ENCODE data around the gene RUFY1. TPM values are rescaled to one million over a fixed set of nuclear protein-coding genes. Genes with fewer than 3 reads are reported as not detected.
A peak's percentile ranks its signal among the peaks of the same experiment; 100 is the strongest.
"Not testable (repeated sequence)": the region's sequence is repeated elsewhere in the genome, so short reads cannot be mapped to it uniquely, and the experiment has no call there.

The RUFY1 gene, protein sequence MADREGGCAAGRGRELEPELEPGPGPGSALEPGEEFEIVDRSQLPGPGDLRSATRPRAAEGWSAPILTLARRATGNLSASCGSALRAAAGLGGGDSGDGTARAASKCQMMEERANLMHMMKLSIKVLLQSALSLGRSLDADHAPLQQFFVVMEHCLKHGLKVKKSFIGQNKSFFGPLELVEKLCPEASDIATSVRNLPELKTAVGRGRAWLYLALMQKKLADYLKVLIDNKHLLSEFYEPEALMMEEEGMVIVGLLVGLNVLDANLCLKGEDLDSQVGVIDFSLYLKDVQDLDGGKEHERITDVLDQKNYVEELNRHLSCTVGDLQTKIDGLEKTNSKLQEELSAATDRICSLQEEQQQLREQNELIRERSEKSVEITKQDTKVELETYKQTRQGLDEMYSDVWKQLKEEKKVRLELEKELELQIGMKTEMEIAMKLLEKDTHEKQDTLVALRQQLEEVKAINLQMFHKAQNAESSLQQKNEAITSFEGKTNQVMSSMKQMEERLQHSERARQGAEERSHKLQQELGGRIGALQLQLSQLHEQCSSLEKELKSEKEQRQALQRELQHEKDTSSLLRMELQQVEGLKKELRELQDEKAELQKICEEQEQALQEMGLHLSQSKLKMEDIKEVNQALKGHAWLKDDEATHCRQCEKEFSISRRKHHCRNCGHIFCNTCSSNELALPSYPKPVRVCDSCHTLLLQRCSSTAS
- total RNA-seq (2021; fragmentation: NEBNext Ultra II Directional; extraction: Animal tissue kit (Norgen Biotek cat#: 25700)): 10 to 100 TPM; 34.3 to 37.2 (median 36.0) TPM
- long read RNA-seq, transcript RUFY1-204 (17 exons, 2,642 nt): major isoform, 10 of 36 reads
- long read RNA-seq, partial matches to known transcripts: 16 of 36 reads
- long read RNA-seq, other reads (novel, unspliced or antisense): 3 of 36 reads

- H3K9me3 Mint-ChIP-seq: no peaks in the 10 kb centered on the region
- H3K4me1 Mint-ChIP-seq (ENCODE audit: low read depth): peaks cover 37% of the 10 kb centered on the region
- H3K27me3 Mint-ChIP-seq (ENCODE audit: insufficient read depth): peaks cover 5% of the 10 kb centered on the region; the same call in 1 of the 2 replicates
- peak; percentile 66 for DNase-seq
- H3K36me3 Mint-ChIP-seq (ENCODE audit: low read depth): peaks cover 7% of the 10 kb centered on the region
- TF ChIP-seq, protein P1, sequence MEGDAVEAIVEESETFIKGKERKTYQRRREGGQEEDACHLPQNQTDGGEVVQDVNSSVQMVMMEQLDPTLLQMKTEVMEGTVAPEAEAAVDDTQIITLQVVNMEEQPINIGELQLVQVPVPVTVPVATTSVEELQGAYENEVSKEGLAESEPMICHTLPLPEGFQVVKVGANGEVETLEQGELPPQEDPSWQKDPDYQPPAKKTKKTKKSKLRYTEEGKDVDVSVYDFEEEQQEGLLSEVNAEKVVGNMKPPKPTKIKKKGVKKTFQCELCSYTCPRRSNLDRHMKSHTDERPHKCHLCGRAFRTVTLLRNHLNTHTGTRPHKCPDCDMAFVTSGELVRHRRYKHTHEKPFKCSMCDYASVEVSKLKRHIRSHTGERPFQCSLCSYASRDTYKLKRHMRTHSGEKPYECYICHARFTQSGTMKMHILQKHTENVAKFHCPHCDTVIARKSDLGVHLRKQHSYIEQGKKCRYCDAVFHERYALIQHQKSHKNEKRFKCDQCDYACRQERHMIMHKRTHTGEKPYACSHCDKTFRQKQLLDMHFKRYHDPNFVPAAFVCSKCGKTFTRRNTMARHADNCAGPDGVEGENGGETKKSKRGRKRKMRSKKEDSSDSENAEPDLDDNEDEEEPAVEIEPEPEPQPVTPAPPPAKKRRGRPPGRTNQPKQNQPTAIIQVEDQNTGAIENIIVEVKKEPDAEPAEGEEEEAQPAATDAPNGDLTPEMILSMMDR (IDR thresholded peaks at IDR 0.05): no peak
- H3K4me3 Mint-ChIP-seq: peak within 1 kb of the TSS; percentile 97
- peak within 1 kb of the TSS; percentile 99 for H3K27ac Mint-ChIP-seq
These were observed at the start of gene RUFY1 for GRCh38 chr5:179550511-179551342. Gene RUFY1, plus strand, starts transcription at chr5:179550554. Its CDS starts 16 bp downstream, at chr5:179550570.

GRCh38 chr5:179501997-179502396 is 48.4 kb upstream of the RUFY1 start:
- DNase-seq; H3K27ac Mint-ChIP-seq; H3K4me1 Mint-ChIP-seq (ENCODE audit: low read depth); H3K4me3 Mint-ChIP-seq; H3K27me3 Mint-ChIP-seq (ENCODE audit: insufficient read depth); H3K36me3 Mint-ChIP-seq (ENCODE audit: low read depth); H3K9me3 Mint-ChIP-seq: not testable (repeated sequence)

DNA sequence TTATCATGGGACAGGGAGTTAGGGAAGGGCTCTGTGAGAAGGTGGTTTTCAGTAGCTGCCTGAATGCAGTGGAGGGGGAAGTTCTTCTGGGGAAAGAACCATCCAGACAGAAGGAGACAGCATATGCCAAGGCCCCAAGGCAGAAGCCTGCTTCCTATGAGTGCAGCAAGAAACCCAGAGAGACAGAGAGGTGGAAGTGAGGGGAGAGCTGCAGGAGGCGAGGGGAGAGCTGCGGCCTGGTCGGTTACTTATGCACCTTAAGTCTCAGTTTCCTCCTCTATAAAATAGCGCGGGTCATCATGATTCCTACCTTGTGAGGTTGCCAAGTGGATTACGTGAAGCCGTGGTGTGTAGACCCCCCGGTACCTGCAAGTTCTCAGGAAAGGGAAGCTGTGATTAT is 47.9 kb upstream of the RUFY1 start:
- not testable (repeated sequence) for DNase-seq; H3K27ac Mint-ChIP-seq; H3K9me3 Mint-ChIP-seq; H3K27me3 Mint-ChIP-seq (ENCODE audit: insufficient read depth); H3K36me3 Mint-ChIP-seq (ENCODE audit: low read depth); H3K4me3 Mint-ChIP-seq; H3K4me1 Mint-ChIP-seq (ENCODE audit: low read depth)

DNA sequence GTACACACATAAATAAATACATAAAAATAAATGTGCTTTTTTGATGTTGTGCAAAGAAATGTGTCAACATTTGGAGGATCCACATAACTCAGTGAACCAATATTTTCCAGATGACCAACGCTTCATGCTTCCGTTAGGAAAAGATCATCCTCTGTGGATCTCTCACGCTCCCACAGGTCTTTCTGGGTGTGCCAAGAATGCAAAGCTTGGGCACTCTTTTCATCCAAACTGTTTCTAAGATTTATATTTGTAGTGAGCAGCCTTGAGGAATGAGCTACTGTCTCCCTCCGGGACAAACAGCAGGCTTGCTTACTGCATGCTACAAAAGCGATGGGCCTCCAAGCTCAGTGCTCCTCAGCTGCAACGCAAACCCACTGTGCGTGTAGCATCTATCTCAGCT is 46.2 kb upstream of the RUFY1 start:
- TF ChIP-seq, protein P1 (IDR thresholded peaks at IDR 0.05): no peak
- Mint-ChIP-seq H3K27me3 (ENCODE audit: insufficient read depth) (peaks cover 10% of the 10 kb centered on the region; the same call in 1 of the 2 replicates), H3K27ac (no peak overlapping the region), H3K36me3 (ENCODE audit: low read depth) (no peaks in the 10 kb centered on the region), H3K9me3 (no peaks in the 10 kb centered on the region), H3K4me1 (ENCODE audit: low read depth) (peaks cover 10% of the 10 kb centered on the region), H3K4me3 (no peak overlapping the region)
- DNase-seq: no peak

- peaks cover 14% of the 10 kb centered on the region for H3K4me1 Mint-ChIP-seq (ENCODE audit: low read depth)
- no peaks in the 10 kb centered on the region for H3K9me3 Mint-ChIP-seq
- H3K4me3 Mint-ChIP-seq: no peak overlapping the region
- no peak for DNase-seq
- H3K27me3 Mint-ChIP-seq (ENCODE audit: insufficient read depth): peaks cover 13% of the 10 kb centered on the region; the same call in 1 of the 2 replicates
- H3K36me3 Mint-ChIP-seq (ENCODE audit: low read depth): no peaks in the 10 kb centered on the region
- TF ChIP-seq, protein P1 (IDR thresholded peaks at IDR 0.05): no peak
- H3K27ac Mint-ChIP-seq: no peak overlapping the region
These were observed 45.6 kb upstream of the RUFY1 start for GRCh38 chr5:179504600-179505396.
